HG03045 (cell line): Measurements from ENCODE around the gene LYL1.
A peak's percentile ranks its signal among the peaks of the same experiment; 100 is the strongest.

Experiments used
- ATAC-seq: cut with Tn5 transposase; IDR thresholded peaks from one replicate; pipeline ENCODE4 v1.9.1; 2021; ENCODE audit warnings: mild to moderate bottlenecking, moderate library complexity; ENCODE audit not compliant: unreplicated experiment

LYL1 gene

GRCh38 chr19:13130886-13131490 is 28.3 kb upstream of the LYL1 start:
- no peak for ATAC-seq

- ATAC-seq: no peak
Observed at GRCh38 chr19:13129384-13129783, 26.7 kb upstream of the LYL1 start.

DNA sequence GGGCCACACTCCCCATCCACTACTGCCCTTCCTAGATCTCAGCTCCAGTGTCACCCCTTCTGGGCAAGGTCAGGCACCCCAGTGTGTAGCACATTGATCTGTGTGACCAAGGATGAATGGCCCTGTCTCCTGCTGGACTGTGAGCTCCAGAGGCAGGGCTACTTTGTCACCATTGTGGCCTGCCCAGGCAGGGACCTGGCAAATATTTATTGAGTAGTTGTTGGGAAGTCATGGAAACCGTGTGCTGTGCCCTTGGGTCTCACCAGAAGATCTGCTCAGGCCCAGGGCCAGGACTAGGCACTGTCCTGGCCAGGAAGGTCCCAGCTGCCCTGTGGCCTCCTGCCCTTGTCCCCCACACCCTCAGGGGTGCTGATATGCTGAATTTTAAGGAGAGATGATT is 25.9 kb upstream of the LYL1 start:
- ATAC-seq: no peak

- no peak for ATAC-seq
Observed at GRCh38 chr19:13127811-13128575, 25.3 kb upstream of the LYL1 start.

GRCh38 chr19:13127051-13127450 is 24.4 kb upstream of the LYL1 start:
- ATAC-seq: no peak

GRCh38 chr19:13122980-13123957 is 20.6 kb upstream of the LYL1 start:
- ATAC-seq: no peak

GRCh38 chr19:13122275-13122878 is 19.7 kb upstream of the LYL1 start:
- no peak for ATAC-seq

GRCh38 chr19:13121551-13122274 is 19.1 kb upstream of the LYL1 start:
- no peak for ATAC-seq

DNA sequence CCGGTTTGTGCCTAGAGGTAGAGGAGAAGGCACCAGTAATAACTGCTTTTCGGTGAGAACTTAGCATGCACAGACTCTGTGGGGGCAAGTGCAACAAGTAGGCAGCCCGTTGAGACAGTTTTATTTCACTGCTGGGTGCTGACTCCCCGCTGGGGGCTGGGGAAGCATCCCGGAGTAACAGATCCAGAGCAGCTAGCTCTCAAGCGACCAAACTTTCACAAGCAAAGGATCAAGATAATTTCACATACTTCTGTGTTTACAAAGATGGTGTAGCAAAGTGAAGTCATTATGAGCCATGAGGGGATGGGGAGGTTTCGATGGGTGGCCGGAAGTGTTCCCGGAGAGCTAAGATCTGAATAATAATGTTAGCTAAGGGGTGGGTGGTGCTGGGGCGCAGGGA is 18.2 kb upstream of the LYL1 start:
- ATAC-seq: no peak

DNA sequence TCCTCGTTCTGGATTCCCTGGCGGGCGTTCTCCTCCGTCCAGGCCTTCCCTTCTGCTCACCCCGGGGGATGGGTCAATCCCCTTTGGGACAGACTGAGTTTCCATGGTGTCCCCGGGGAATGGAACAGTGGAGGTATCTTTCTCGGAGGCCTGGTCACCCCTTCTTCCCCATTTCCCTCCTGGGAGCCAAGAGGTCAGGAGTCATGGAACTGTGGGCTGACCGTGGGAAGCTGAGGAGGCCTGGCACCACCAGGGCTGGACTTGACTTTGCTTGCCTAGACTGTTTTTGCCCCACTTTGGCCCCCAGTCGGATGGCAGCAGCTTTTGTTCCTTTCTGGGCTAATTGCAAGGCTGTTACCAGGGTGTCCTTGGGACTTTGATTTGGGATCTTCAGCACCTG is 17.4 kb upstream of the LYL1 start:
- no peak for ATAC-seq

DNA sequence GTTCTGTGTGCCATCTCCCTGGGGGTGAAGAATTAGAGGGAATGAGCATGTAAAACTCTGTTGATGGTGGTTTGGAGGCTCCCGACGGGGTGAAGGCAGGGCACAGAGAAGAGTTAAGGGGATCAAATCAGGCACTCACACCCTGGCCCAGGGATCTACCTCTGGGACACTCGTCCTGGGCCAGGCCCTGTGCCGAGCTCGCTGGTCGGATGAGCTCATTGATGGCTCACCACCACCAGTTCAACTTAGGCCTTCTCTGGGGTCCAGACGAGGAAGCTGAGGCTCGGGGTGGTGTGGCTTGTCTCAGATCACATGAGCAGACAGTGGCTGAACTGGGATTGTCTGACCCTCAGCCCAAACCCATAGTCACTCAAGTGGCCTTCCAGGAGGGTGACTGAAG is 17.0 kb upstream of the LYL1 start:
- no peak for ATAC-seq

DNA sequence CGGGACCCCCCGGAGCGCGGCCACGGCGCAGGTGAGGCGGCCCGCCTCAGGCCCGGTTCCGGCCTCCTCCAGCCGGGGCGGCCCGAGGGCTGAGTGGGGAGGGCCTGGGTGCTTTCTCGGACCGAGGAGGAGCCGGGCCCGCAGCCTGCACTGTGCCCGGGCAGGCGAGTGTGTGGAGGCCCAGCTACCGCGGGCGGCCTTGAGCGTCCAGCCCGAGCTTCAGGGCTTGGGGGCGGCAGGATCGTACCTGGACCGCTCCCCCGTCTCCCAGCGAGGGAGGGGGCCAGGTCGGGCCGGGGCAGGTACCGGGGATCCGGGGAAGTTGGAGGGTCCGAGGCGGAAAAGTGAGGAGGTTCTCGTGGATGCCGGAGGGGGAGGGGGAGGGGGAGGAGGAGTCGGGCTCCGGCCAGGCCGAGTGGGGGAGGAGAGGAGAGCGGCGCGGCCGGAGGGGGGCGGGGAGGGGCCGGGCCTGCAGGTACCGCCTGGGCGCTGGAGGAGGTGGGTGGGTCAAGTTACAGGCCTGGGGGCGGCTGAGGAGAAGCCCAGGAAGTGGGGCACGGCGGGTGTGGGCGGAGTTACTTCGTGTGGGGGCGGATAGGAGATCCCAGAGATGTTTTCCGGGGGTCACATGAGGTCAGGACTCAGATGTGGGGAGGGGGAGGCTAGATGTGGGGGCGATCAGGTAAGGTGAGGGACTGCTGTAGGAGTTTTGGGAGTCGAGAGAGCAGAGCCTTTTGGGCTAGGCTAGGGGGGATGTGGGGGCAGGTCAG is 16.0 kb upstream of the LYL1 start:
- ATAC-seq: no peak

GRCh38 chr19:13117772-13118423 is 15.2 kb upstream of the LYL1 start, which contains the start of gene NACC1:
Gene NACC1, plus strand, starts transcription at chr19:13118264. Its CDS starts 16,944 bp downstream, at chr19:13135208.
- ATAC-seq: peak; percentile 67

DNA sequence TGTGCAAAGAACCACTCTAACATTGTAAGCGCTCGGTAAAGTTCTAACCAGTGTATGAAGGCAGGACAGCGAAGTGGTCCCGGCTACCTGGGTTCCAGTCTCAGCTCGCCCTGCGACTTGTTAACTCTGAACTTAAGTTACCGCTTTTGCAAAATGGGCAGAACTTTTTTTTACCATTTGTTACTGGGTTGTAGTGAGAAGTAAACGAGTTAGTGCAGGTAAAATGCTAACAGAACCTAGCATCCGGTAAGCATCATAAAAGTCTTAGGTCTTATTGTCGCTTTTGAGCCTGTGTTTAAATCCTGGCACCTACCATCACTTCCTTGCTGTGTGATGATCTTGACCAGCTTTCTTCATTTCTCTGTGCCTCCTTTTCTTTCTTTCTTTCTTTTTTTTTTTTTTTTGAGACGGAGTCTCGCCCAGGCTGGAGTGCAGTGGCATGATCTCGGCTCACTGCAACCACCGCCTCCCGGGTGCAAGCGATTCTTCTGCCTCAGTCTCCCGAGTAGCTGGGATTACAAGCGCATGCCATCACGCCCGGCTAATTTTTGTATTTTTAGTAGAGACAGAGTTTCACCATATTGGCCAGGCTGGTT is 14.6 kb upstream of the LYL1 start:
- ATAC-seq: no peak

GRCh38 chr19:13116282-13117175 is 13.9 kb upstream of the LYL1 start, which contains the start of gene TRMT1:
Gene TRMT1, minus strand, starts transcription at chr19:13116740. Its CDS starts 341 bp downstream, at chr19:13116399.
- ATAC-seq: peak; percentile 48

- no peak for ATAC-seq
Observed at GRCh38 chr19:13115936-13116281, 13.3 kb upstream of the LYL1 start.

DNA sequence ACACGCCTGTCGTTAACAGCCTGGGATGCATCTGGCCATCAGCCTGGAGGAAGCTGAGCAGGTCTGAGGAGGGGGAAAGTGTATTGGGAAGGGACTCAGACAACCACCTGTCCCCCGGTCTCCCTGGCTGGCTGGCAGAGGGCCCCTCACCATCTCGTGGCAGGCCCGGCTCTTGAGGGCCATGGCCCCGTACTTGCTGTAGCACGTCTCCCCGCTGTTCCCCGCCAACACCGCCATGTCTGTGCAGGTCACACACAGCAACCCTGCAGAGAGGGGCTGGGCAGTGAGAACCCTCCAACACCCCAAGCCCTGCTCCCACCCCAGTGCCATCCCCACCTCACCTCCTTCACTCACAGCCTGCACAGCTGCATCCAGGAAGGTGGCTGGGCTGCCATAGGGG is 9.9 kb upstream of the LYL1 start:
- ATAC-seq: no peak
